Thymus (tissue), 11 donors: Measurements from ENCODE around the gene ALG9. TPM values are rescaled to one million over a fixed set of nuclear protein-coding genes. Genes with fewer than 3 reads are reported as not detected.
A peak's percentile ranks its signal among the peaks of the same experiment; 100 is the strongest.
"Not testable (repeated sequence)": the region's sequence is repeated elsewhere in the genome, so short reads cannot be mapped to it uniquely, and the experiment has no call there.

Experiments used
- DNase-seq, 9 donors: peaks; one replicate each; pipeline ENCODE4 v3.0.0-alpha.2; 2013; ENCODE audit warnings: low spot score in 9 of 9, low read depth in 6 of 9, missing footprints in 1 of 9
- H3K27ac ChIP-seq, 2 donors: one replicate each; pipeline ENCODE4 v1.5.1; 2013; ENCODE audit warnings: control low read depth in 1 of 2, low read depth in 1 of 2, low read length in 1 of 2, mild to moderate bottlenecking in 1 of 2, moderate library complexity in 1 of 2
- H3K27me3 ChIP-seq, 2 donors: one replicate each; pipeline ENCODE4 v1.5.1; 2013; ENCODE audit warnings: low read length in 1 of 2; ENCODE audit not compliant: control insufficient read depth in 2 of 2, insufficient read depth in 1 of 2
- H3K36me3 ChIP-seq, 2 donors: one replicate each; pipeline ENCODE4 v1.5.1; 2013; ENCODE audit warnings: low read length in 1 of 2, mild to moderate bottlenecking in 1 of 2, moderate library complexity in 1 of 2; ENCODE audit not compliant: control insufficient read depth in 2 of 2, insufficient read depth in 2 of 2
- H3K4me1 ChIP-seq, 2 donors: one replicate each; pipeline ENCODE4 v1.5.1; 2013; ENCODE audit warnings: low read length in 2 of 2; ENCODE audit not compliant: control insufficient read depth in 2 of 2, insufficient read depth in 2 of 2
- H3K4me3 ChIP-seq, 2 donors: one replicate each; pipeline ENCODE4 v1.5.1; 2013; ENCODE audit warnings: low read length in 2 of 2, control low read depth in 1 of 2, mild to moderate bottlenecking in 1 of 2
- H3K9me3 ChIP-seq, 2 donors: one replicate each; pipeline ENCODE4 v1.5.1; 2013; ENCODE audit warnings: low read length in 1 of 2, mild to moderate bottlenecking in 1 of 2; ENCODE audit not compliant: control insufficient read depth in 2 of 2, insufficient read depth in 1 of 2
- WGBS: extraction: QIAGEN DNeasy Blood & Tissue Kit; methylation state at CpG from one replicate; pipeline ENCODE4 v1.1.7; 2013; 5-methylcytosine and 5-hydroxymethylcytosine counted together
- polyA plus RNA-seq: library from polyadenylated mRNA; stranded (reverse); fragments of 200-250 nt; gene quantifications from one replicate; pipeline ENCODE4 v1.2.3, GENCODE V29; 2013
- total RNA-seq: library from RNA; stranded (reverse); fragments of 120-200 nt; gene quantifications from one replicate; pipeline ENCODE4 v1.2.4, GENCODE V29; 2013
- donor health status: healthy.

ALG9 gene
- total and polyA plus RNA-seq, 2 donors, result 22.7 to 31.0 TPM

GRCh38 chr11:111785886-111786412 lies 85.4 kb downstream of the ALG9 start:
- H3K27ac ChIP-seq, result no peak overlapping the region
- H3K27me3 ChIP-seq, result no peaks in the 10 kb centered on the region
- DNase-seq, result no peak
- H3K4me3 ChIP-seq, result no peak overlapping the region
- WGBS, result 98% methylated on average over 2 of the region's 2 CpGs
- no peaks in the 10 kb centered on the region for H3K4me1 ChIP-seq
- no peaks in the 10 kb centered on the region for H3K9me3 ChIP-seq
- H3K36me3 ChIP-seq, result peaks cover 8 to 23% of the 10 kb centered on the region in 2 donors

GRCh38 chr11:111785076-111785475 lies 86.3 kb downstream of the ALG9 start:
- WGBS, result 96% methylated on average over 2 of the region's 2 CpGs
- Histone ChIP-seq H3K9me3 (no peaks in the 10 kb centered on the region), H3K27me3 (no peaks in the 10 kb centered on the region), H3K4me3 (no peak overlapping the region), H3K36me3 (peaks cover 8 to 23% of the 10 kb centered on the region in 2 donors), H3K27ac (no peak overlapping the region), H3K4me1 (no peaks in the 10 kb centered on the region)
- no peak for DNase-seq

GRCh38 chr11:111784311-111784710 lies 87.1 kb downstream of the ALG9 start:
- DNase-seq, H3K27ac ChIP-seq, H3K27me3 ChIP-seq, H3K4me1 ChIP-seq, H3K9me3 ChIP-seq, H3K4me3 ChIP-seq: not testable (repeated sequence)
- WGBS, result 98% methylated on average over 10 of the region's 10 CpGs
- peaks cover 8 to 23% of the 10 kb centered on the region in 2 donors for H3K36me3 ChIP-seq

GRCh38 chr11:111782109-111782741 lies 89.2 kb downstream of the ALG9 start:
- Histone ChIP-seq H3K9me3 (no peaks in the 10 kb centered on the region), H3K4me1 (no peaks in the 10 kb centered on the region), H3K27ac (no peak overlapping the region), H3K36me3 (peaks cover 8 to 18% of the 10 kb centered on the region in 2 donors), H3K4me3 (no peak overlapping the region), H3K27me3 (no peaks in the 10 kb centered on the region)
- no peak for DNase-seq
- 94% methylated on average over 5 of the region's 5 CpGs for WGBS

GRCh38 chr11:111779118-111779517 lies 92.3 kb downstream of the ALG9 start:
- Histone ChIP-seq H3K4me3 (no peak overlapping the region), H3K9me3 (no peaks in the 10 kb centered on the region), H3K27me3 (no peaks in the 10 kb centered on the region), H3K27ac (no peak overlapping the region), H3K36me3 (no peaks in the 10 kb centered on the region), H3K4me1 (no peaks in the 10 kb centered on the region)
- no peak for DNase-seq
- WGBS, result 98% methylated on average over 6 of the region's 6 CpGs

GRCh38 chr11:111778047-111778558 lies 93.3 kb downstream of the ALG9 start:
- WGBS, result 97% methylated on average over 3 of the region's 3 CpGs
- no peak for DNase-seq
- no peak overlapping the region for H3K4me3 ChIP-seq
- H3K9me3 ChIP-seq, result no peaks in the 10 kb centered on the region
- no peaks in the 10 kb centered on the region for H3K4me1 ChIP-seq
- no peak overlapping the region for H3K27ac ChIP-seq
- no peaks in the 10 kb centered on the region for H3K27me3 ChIP-seq
- no peaks in the 10 kb centered on the region for H3K36me3 ChIP-seq

GRCh38 chr11:111777094-111778046 lies 94.0 kb downstream of the ALG9 start:
- H3K9me3 ChIP-seq, result no peaks in the 10 kb centered on the region
- H3K4me3 ChIP-seq, result no peak overlapping the region
- H3K4me1 ChIP-seq, result no peaks in the 10 kb centered on the region
- no peaks in the 10 kb centered on the region for H3K27me3 ChIP-seq
- 97% methylated on average over 4 of the region's 4 CpGs for WGBS
- DNase-seq, result peak; percentile 27 to 81 (median 48)
- no peak overlapping the region for H3K27ac ChIP-seq
- H3K36me3 ChIP-seq, result no peaks in the 10 kb centered on the region

GRCh38 chr11:111776398-111777093 lies 94.8 kb downstream of the ALG9 start:
- no peaks in the 10 kb centered on the region for H3K36me3 ChIP-seq
- H3K4me3 ChIP-seq, result no peak overlapping the region
- H3K4me1 ChIP-seq, result no peaks in the 10 kb centered on the region
- no peak for DNase-seq
- H3K27ac ChIP-seq, result no peak overlapping the region
- no peaks in the 10 kb centered on the region for H3K27me3 ChIP-seq
- H3K9me3 ChIP-seq, result no peaks in the 10 kb centered on the region
- WGBS, result 93% methylated on average over 6 of the region's 6 CpGs
